Endodermal cell (in vitro differentiated cells): ENCODE measurements around the gene GPER1. TPM values are rescaled to one million over a fixed set of nuclear protein-coding genes. Genes with fewer than 3 reads are reported as not detected.

Source experiments
- DNase-seq: peaks from one replicate; pipeline ENCODE4 v3.0.0-alpha.2; 2017
- H3K27ac ChIP-seq: 2 replicates; pipeline ENCODE4 v1.5.1; 2013; ENCODE audit warnings: mild to moderate bottlenecking, low read depth, low read length, moderate library complexity
- H3K27me3 ChIP-seq: 2 replicates; pipeline ENCODE4 v1.6.1; 2013; ENCODE audit warnings: mild to moderate bottlenecking, low read length, moderate library complexity; ENCODE audit not compliant: insufficient read depth, control insufficient read depth, poor library complexity, severe bottlenecking
- H3K36me3 ChIP-seq: 2 replicates; pipeline ENCODE4 v1.7.0; 2013; ENCODE audit warnings: mild to moderate bottlenecking, low read length, moderate library complexity; ENCODE audit not compliant: control insufficient read depth, insufficient read depth
- H3K4me1 ChIP-seq: one replicate; pipeline ENCODE4 v1.7.0; 2013; ENCODE audit warnings: low read length; ENCODE audit not compliant: control insufficient read depth, insufficient read depth
- H3K4me3 ChIP-seq: 2 replicates; pipeline ENCODE4 v1.5.1; 2013; ENCODE audit warnings: mild to moderate bottlenecking, low read length, moderate library complexity
- H3K9ac ChIP-seq: 2 replicates; pipeline ENCODE4 v1.6.1; 2013; ENCODE audit warnings: mild to moderate bottlenecking, low read length, moderate library complexity; ENCODE audit not compliant: poor library complexity, severe bottlenecking; ENCODE audit errors: extremely low read depth
- H3K9me3 ChIP-seq: 2 replicates; pipeline ENCODE4 v1.6.1; 2013; ENCODE audit warnings: mild to moderate bottlenecking, low read length, moderate library complexity; ENCODE audit not compliant: control insufficient read depth
- H3K27ac Mint-ChIP-seq: 2 replicates; pipeline ENCODE4 v1.8.0; 2020; ENCODE audit warnings: mixed read lengths
- H3K27me3 Mint-ChIP-seq: 2 replicates; pipeline ENCODE4 v1.8.0; 2021; ENCODE audit warnings: mild to moderate bottlenecking, mixed read lengths; ENCODE audit not compliant: insufficient read depth
- H3K36me3 Mint-ChIP-seq: 2 replicates; pipeline ENCODE4 v1.8.0; 2020; ENCODE audit warnings: low read depth, mixed read lengths
- H3K4me1 Mint-ChIP-seq: 2 replicates; pipeline ENCODE4 v1.8.0; 2020; ENCODE audit warnings: mixed read lengths
- H3K4me3 Mint-ChIP-seq: 2 replicates; pipeline ENCODE4 v1.8.0; 2020; ENCODE audit warnings: mild to moderate bottlenecking, moderate library complexity, mixed read lengths
- H3K9me3 Mint-ChIP-seq: 2 replicates; pipeline ENCODE4 v1.8.0; 2020; ENCODE audit warnings: mild to moderate bottlenecking, mixed read lengths
- WGBS, 2 experiments: methylation state at CpG; one replicate each; pipeline versions ENCODE4 v1.1.5 to v1.1.7; 2013; ENCODE audit warnings: missing lambda C conversion rate in 2 of 2, mixed read lengths in 1 of 2; ENCODE audit not compliant: insufficient coverage in 1 of 2, insufficient read length in 1 of 2; 5-methylcytosine and 5-hydroxymethylcytosine counted together
- total RNA-seq, 2 donors: library from RNA; stranded (reverse); fragmentation: NEBNext Ultra II Directional in 1 of 2; extraction: Animal tissue kit (Norgen Biotek cat#: 25700) in 1 of 2; gene quantifications; 2 replicates in 1 of 2; 3 replicates in 1 of 2; pipeline ENCODE4 v1.2.1, GENCODE V29; 2021
- TF ChIP-seq, protein P1 (sequence below): fragments of 200-600 bp; sonication (generic); conservative IDR thresholded peaks from 2 replicates; pipeline ENCODE4 v1.5.0; 2021; ENCODE audit warnings: antibody characterized with exemption, mild to moderate bottlenecking

The GPER1 gene
- total RNA-seq, 2 donors from 2014 or later: 0.35 to 0.51 TPM

DNA sequence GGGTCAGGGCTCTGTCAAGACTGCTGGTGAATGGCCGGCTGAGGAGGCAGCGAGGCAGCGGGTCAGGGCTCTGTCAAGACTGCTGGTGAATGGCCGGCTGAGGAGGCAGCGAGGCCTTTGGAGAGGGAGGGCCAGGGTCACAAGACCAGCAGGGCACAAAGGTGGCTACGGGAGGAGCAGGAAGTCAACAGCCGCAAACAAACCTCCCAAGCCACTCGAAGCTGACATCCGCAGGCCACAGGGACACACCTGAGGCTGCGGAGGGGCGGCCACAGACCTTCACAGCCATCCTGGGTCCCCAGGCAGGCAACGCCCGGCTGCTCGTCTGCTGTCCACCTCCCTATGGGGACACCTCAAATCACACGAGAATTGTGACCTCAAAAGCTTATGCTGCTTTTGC, 8.9 kb upstream of the GPER1 start:
- no peak for DNase-seq
- H3K27me3 ChIP-seq: no peaks in the 10 kb centered on the region
- Mint-ChIP-seq H3K27ac (no peak overlapping the region), H3K36me3 (no peaks in the 10 kb centered on the region), H3K4me3 (no peak overlapping the region), H3K4me1 (peaks cover 9% of the 10 kb centered on the region), H3K9me3 (no peaks in the 10 kb centered on the region), H3K27me3 (no peaks in the 10 kb centered on the region)
- no peaks in the 10 kb centered on the region for H3K4me1 ChIP-seq
- no peak overlapping the region for H3K27ac ChIP-seq
- no peak overlapping the region for H3K4me3 ChIP-seq
- WGBS, 2 experiments: 87 to 91% methylated on average over 8 to 15 of the region's 15 CpGs
- TF ChIP-seq, protein P1, sequence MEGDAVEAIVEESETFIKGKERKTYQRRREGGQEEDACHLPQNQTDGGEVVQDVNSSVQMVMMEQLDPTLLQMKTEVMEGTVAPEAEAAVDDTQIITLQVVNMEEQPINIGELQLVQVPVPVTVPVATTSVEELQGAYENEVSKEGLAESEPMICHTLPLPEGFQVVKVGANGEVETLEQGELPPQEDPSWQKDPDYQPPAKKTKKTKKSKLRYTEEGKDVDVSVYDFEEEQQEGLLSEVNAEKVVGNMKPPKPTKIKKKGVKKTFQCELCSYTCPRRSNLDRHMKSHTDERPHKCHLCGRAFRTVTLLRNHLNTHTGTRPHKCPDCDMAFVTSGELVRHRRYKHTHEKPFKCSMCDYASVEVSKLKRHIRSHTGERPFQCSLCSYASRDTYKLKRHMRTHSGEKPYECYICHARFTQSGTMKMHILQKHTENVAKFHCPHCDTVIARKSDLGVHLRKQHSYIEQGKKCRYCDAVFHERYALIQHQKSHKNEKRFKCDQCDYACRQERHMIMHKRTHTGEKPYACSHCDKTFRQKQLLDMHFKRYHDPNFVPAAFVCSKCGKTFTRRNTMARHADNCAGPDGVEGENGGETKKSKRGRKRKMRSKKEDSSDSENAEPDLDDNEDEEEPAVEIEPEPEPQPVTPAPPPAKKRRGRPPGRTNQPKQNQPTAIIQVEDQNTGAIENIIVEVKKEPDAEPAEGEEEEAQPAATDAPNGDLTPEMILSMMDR: no peak
- H3K36me3 ChIP-seq: peaks cover 4% of the 10 kb centered on the region
- H3K9ac ChIP-seq: no peak overlapping the region
- H3K9me3 ChIP-seq: no peaks in the 10 kb centered on the region

DNA sequence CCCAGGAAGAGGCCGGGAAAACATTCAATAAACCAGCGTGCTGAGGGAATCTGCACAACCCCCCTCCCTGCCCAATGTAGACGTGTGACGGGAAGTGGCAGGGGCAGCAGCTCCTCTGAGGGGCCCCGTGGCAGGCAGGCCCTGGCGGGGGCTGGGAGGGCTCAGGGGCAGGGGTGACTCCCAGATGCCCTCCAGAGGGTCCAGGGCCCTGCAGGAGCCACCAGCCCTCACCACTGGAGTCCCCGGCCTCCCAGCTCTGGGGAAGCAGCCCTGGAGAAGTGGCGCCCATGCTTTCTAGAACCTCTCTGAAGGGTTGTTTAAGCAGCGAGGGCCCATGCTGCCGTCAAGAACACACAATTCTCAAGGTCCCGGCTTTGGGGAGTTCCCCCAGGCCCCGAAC, 8.4 kb upstream of the GPER1 start:
- no peak overlapping the region for H3K27ac Mint-ChIP-seq

DNA sequence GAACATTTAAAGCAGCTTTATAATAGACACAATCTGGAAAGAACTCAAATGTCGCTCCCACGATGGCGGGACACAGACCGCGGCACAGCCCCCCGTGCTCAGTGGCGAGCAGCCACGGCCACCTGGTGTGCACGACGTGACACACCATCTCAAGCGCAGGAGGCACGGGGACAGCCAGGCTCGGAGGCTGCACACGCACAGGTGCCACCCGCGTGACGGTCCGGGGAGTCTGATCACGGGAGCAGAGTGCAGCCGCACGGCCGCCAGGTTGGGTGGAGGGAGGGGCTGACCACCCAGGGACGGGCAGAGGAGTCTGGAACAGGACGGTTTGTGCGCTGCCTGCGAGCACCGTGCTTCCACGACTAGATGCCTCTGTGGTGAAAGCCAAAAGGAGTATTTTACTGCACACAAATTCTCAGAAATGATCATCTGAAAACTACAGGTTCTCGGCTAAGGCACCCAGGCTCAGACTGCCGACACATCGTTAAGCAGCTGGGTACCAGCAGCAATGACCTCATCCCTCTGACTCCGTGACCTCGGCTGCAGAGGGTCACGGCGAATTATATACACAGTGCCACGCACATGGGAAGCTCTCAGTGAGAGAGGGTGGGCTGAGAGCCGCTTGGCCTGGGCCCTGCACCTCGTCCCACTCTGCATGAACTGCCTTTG, 7.5 kb upstream of the GPER1 start:
- Histone ChIP-seq H3K9ac (no peak overlapping the region), H3K4me1 (no peaks in the 10 kb centered on the region), H3K27ac (peak overlapping the region; percentile 44), H3K36me3 (peaks cover 4% of the 10 kb centered on the region), H3K9me3 (no peaks in the 10 kb centered on the region), H3K27me3 (no peaks in the 10 kb centered on the region), H3K4me3 (no peak overlapping the region)
- no peaks in the 10 kb centered on the region for H3K27me3 Mint-ChIP-seq
- TF ChIP-seq, protein P1: no peak
- H3K4me3 Mint-ChIP-seq: no peak overlapping the region
- WGBS, 2 experiments: 92 to 93% methylated on average over 34 to 38 of the region's 38 CpGs
- peak overlapping the region; percentile 58 for H3K27ac Mint-ChIP-seq
- peaks cover 2% of the 10 kb centered on the region for H3K4me1 Mint-ChIP-seq
- no peaks in the 10 kb centered on the region for H3K9me3 Mint-ChIP-seq
- no peak for DNase-seq
- no peaks in the 10 kb centered on the region for H3K36me3 Mint-ChIP-seq

More for the DNA sequence above, 8.4 kb upstream of the GPER1 start:
- H3K27me3 Mint-ChIP-seq: no peaks in the 10 kb centered on the region
- DNase-seq: no peak
- TF ChIP-seq, protein P1: no peak
- H3K4me3 Mint-ChIP-seq: no peak overlapping the region
- H3K4me1 Mint-ChIP-seq: peaks cover 5% of the 10 kb centered on the region
- Histone ChIP-seq H3K9ac (no peak overlapping the region), H3K27me3 (no peaks in the 10 kb centered on the region), H3K36me3 (peaks cover 4% of the 10 kb centered on the region), H3K4me3 (no peak overlapping the region), H3K4me1 (no peaks in the 10 kb centered on the region), H3K27ac (peak overlapping the region; percentile 16), H3K9me3 (no peaks in the 10 kb centered on the region)
- H3K9me3 Mint-ChIP-seq: no peaks in the 10 kb centered on the region
- WGBS, 2 experiments: 91 to 94% methylated on average over 8 to 12 of the region's 12 CpGs
- no peaks in the 10 kb centered on the region for H3K36me3 Mint-ChIP-seq
